ENCODE data around the gene JAM3.

DNA sequence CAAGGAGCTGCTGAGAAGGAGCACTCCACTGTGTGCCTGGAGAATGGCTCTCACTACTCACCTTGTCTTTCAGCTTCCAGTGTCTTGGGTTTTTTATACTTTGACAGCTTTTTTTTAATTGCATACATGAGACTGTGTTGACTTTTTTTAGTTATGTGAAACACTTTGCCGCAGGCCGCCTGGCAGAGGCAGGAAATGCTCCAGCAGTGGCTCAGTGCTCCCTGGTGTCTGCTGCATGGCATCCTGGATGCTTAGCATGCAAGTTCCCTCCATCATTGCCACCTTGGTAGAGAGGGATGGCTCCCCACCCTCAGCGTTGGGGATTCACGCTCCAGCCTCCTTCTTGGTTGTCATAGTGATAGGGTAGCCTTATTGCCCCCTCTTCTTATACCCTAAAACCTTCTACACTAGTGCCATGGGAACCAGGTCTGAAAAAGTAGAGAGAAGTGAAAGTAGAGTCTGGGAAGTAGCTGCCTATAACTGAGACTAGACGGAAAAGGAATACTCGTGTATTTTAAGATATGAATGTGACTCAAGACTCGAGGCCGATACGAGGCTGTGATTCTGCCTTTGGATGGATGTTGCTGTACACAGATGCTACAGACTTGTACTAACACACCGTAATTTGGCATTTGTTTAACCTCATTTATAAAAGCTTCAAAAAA, 82.3 kb downstream of the JAM3 start:
- TF ChIP-seq EZH2phosphoT487 (IDR thresholded peaks at IDR 0.05; ENCODE audit: insufficient read depth, low read depth) (no peak), EZH2 (IDR thresholded peaks at IDR 0.05; ENCODE audit: insufficient read depth, poor library complexity, severe bottlenecking) (no peak)
